CD14-positive monocyte (primary cell): Measurements from ENCODE around the gene TUBB4B. TPM values are rescaled to one million over a fixed set of nuclear protein-coding genes. Genes with fewer than 3 reads are reported as not detected.

Experiments used
- DNase-seq, 3 donors: peaks; one replicate each; pipeline ENCODE4 v3.0.0-alpha.2; 2011 to 2022
- H2AFZ ChIP-seq: 2 replicates; pipeline ENCODE4 v1.6.0; 2012; ENCODE audit warnings: mild to moderate bottlenecking, low read depth, low read length, inconsistent platforms; ENCODE audit not compliant: insufficient read depth, poor library complexity, severe bottlenecking
- H3K27ac ChIP-seq, 2 donors: 1 replicate in 1 of 2; 2 replicates in 1 of 2; pipeline ENCODE4 v1.5.1; 2012 to 2013; ENCODE audit warnings: low read length in 2 of 2, control low read depth in 1 of 2, inconsistent platforms in 1 of 2, low read depth in 1 of 2, mild to moderate bottlenecking in 1 of 2
- H3K27me3 ChIP-seq, 2 donors: one replicate each; pipeline versions ENCODE4 v1.6.0 to v1.6.1; 2011 to 2013; ENCODE audit warnings: low read length in 2 of 2; ENCODE audit not compliant: control insufficient read depth in 2 of 2, insufficient read depth in 2 of 2
- H3K36me3 ChIP-seq, 2 donors: replicated peaks in 1 of 2; 1 replicate in 1 of 2; 2 replicates in 1 of 2; pipeline versions ENCODE4 v1.5.1 to v1.6.1; 2012 to 2013; ENCODE audit warnings: low read length in 2 of 2, control low read depth in 1 of 2, inconsistent platforms in 1 of 2, mild to moderate bottlenecking in 1 of 2; ENCODE audit not compliant: insufficient read depth in 2 of 2, control insufficient read depth in 1 of 2
- H3K4me1 ChIP-seq, 2 donors: 1 replicate in 1 of 2; 2 replicates in 1 of 2; pipeline versions ENCODE4 v1.5.1 to v1.6.1; 2012 to 2013; ENCODE audit warnings: low read length in 2 of 2, control low read depth in 1 of 2, inconsistent platforms in 1 of 2, mild to moderate bottlenecking in 1 of 2, moderate library complexity in 1 of 2; ENCODE audit not compliant: insufficient read depth in 2 of 2, control insufficient read depth in 1 of 2
- H3K4me2 ChIP-seq: replicated peaks from 2 replicates; pipeline ENCODE3; 2012; ENCODE audit warnings: low read length, moderate library complexity, mild to moderate bottlenecking; ENCODE audit not compliant: poor library complexity, severe bottlenecking; ENCODE audit errors: extremely low read depth
- H3K4me3 ChIP-seq, 3 experiments: fragments of 200-600 bp in 1 of 3; sonication (generic) in 1 of 3; replicated peaks in 1 of 3; 1 replicate in 2 of 3; 2 replicates in 1 of 3; pipeline ENCODE4 v1.5.1; 2011 to 2013; ENCODE audit warnings: low read length in 3 of 3, mild to moderate bottlenecking in 3 of 3, control low read depth in 2 of 3, low read depth in 2 of 3, inconsistent platforms in 1 of 3, moderate library complexity in 1 of 3
- H3K79me2 ChIP-seq: 2 replicates; pipeline ENCODE4 v1.6.0; 2012; ENCODE audit warnings: mild to moderate bottlenecking, control low read depth, inconsistent platforms, low read length, moderate library complexity; ENCODE audit not compliant: insufficient read depth
- H3K9ac ChIP-seq: 2 replicates; pipeline ENCODE4 v1.6.0; 2017; ENCODE audit warnings: low read length, mild to moderate bottlenecking; ENCODE audit not compliant: insufficient read depth, poor library complexity, severe bottlenecking
- H3K9me3 ChIP-seq, 2 donors: replicated peaks in 1 of 2; 1 replicate in 1 of 2; 2 replicates in 1 of 2; pipeline versions ENCODE4 v1.5.1 to v1.6.1; 2012 to 2013; ENCODE audit warnings: low read length in 2 of 2, control low read depth in 1 of 2; ENCODE audit not compliant: control insufficient read depth in 1 of 2, insufficient read depth in 1 of 2
- H4K20me1 ChIP-seq: 2 replicates; pipeline ENCODE4 v1.6.0; 2012; ENCODE audit warnings: mild to moderate bottlenecking, low read length, control low read depth, moderate library complexity; ENCODE audit not compliant: insufficient read depth
- H3K27ac Mint-ChIP-seq, 7 donors: one replicate each; pipeline ENCODE4 v1.8.0; 2020; ENCODE audit warnings: mild to moderate bottlenecking in 7 of 7, mixed read lengths in 7 of 7, moderate library complexity in 6 of 7, inconsistent platforms in 2 of 7
- H3K27me3 Mint-ChIP-seq, 3 donors: one replicate each; pipeline ENCODE4 v1.8.0; 2021 to 2022; ENCODE audit warnings: low read depth in 3 of 3, mild to moderate bottlenecking in 3 of 3, mixed read lengths in 3 of 3, moderate library complexity in 3 of 3, inconsistent platforms in 1 of 3
- H3K36me3 Mint-ChIP-seq, 2 donors: one replicate each; pipeline ENCODE4 v1.8.0; 2020; ENCODE audit warnings: mixed read lengths in 2 of 2, inconsistent platforms in 1 of 2, mild to moderate bottlenecking in 1 of 2
- H3K4me1 Mint-ChIP-seq: one replicate; pipeline ENCODE4 v1.8.0; 2020; ENCODE audit warnings: mild to moderate bottlenecking, mixed read lengths
- H3K4me3 Mint-ChIP-seq, 2 donors: one replicate each; pipeline ENCODE4 v1.8.0; 2020; ENCODE audit warnings: mild to moderate bottlenecking in 2 of 2, mixed read lengths in 2 of 2, moderate library complexity in 1 of 2
- H3K9me3 Mint-ChIP-seq, 7 donors: one replicate each; pipeline ENCODE4 v1.8.0; 2020 to 2022; ENCODE audit warnings: mixed read lengths in 7 of 7, mild to moderate bottlenecking in 6 of 7, moderate library complexity in 6 of 7, inconsistent platforms in 2 of 7
- WGBS: methylation state at CpG from one replicate; pipeline ENCODE4 v1.1.5; 2013; ENCODE audit warnings: missing lambda C conversion rate; ENCODE audit not compliant: insufficient coverage; 5-methylcytosine and 5-hydroxymethylcytosine counted together
- intact Hi-C, 2 donors: fragments of 100-400 bp; cut with micrococcal nuclease; formaldehyde crosslinking; loops; one replicate each; pipeline versions ENCODE4 v1.15.0 to v1.15.1; 2023
- polyA plus RNA-seq, 3 donors: library from polyadenylated mRNA; depleted of rRNA in 1 of 3; unstranded in 2 of 3; stranded (reverse) in 1 of 3; fragments of 300-500 nt in 2 of 3; fragments of >200 nt in 1 of 3; fragmentation: Illumina TruSeq in 2 of 3; gene quantifications; 1 replicate in 2 of 3; 2 replicates in 1 of 3; pipeline ENCODE4 v1.2.3, GENCODE V29; 2012 to 2021
- TF ChIP-seq, protein P1 (sequence below): fragments of 200-600 bp; IDR thresholded peaks from one replicate; pipeline ENCODE4 v1.8.0; 2022; ENCODE audit warnings: antibody characterized with exemption, mild to moderate bottlenecking

Gene TUBB4B
- polyA plus RNA-seq, 3 donors, result 58.1 to 284 (median 70.8) TPM

DNA sequence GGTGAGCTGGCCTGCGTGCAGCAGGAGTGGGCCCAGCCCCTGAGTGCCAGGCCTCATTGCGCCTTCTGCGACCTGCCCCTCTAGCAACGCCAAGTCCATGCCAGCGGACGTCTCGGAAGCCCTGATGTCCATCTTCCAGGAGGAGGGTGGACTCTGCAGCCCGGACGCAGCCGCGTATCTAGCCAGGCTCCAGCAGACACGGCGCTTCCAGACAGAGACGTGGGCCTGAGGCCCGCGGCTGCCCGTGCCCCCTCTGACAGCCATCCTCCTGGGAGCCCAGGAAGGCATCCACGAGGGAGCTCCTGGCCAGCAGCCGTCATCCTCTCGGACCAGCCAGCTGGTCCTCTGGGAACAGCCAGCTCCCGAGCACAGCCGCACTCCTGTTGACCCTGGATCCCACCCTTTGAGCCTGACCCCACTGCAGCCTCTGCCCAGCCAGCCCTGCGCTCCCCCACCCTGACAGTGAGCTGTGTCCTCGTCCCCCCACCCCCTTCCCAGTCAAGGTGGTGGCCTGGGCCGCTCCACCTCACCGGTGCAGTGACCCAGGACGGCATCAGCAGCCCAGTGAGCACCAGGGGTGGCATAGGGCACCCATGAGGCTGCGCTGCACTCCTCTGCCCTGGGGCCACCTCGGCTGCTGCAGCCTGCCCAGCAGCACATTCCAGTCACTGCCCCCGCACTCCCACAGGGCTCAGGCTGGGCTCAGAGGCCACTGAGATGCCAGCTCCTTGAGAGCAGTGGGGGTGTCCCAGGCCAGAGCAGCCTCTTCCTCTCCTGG is 24.7 kb upstream of the TUBB4B start:
- Histone ChIP-seq H3K4me3 (no peak overlapping the region), H3K36me3 (peaks cover 30 to 33% of the 10 kb centered on the region in 2 donors), H3K79me2 (no peaks in the 10 kb centered on the region), H3K9ac (no peak overlapping the region), H4K20me1 (no peaks in the 10 kb centered on the region), H3K4me1 (peaks cover 4 to 20% of the 10 kb centered on the region in 2 donors), H3K4me2 (no peak overlapping the region), H3K27me3 (peaks cover 0 to 9% of the 10 kb centered on the region in 2 donors), H3K9me3 (no peaks in the 10 kb centered on the region), H3K27ac (no peak overlapping the region), H2AFZ (no peak overlapping the region)
- H3K4me3 Mint-ChIP-seq, result no peak overlapping the region
- no peak for DNase-seq
- H3K4me1 Mint-ChIP-seq, result peaks cover 5% of the 10 kb centered on the region
- no peaks in the 10 kb centered on the region for H3K9me3 Mint-ChIP-seq
- 97% methylated on average over 30 of the region's 30 CpGs for WGBS
- no peak overlapping the region for H3K27ac Mint-ChIP-seq
- TF ChIP-seq, protein P1, sequence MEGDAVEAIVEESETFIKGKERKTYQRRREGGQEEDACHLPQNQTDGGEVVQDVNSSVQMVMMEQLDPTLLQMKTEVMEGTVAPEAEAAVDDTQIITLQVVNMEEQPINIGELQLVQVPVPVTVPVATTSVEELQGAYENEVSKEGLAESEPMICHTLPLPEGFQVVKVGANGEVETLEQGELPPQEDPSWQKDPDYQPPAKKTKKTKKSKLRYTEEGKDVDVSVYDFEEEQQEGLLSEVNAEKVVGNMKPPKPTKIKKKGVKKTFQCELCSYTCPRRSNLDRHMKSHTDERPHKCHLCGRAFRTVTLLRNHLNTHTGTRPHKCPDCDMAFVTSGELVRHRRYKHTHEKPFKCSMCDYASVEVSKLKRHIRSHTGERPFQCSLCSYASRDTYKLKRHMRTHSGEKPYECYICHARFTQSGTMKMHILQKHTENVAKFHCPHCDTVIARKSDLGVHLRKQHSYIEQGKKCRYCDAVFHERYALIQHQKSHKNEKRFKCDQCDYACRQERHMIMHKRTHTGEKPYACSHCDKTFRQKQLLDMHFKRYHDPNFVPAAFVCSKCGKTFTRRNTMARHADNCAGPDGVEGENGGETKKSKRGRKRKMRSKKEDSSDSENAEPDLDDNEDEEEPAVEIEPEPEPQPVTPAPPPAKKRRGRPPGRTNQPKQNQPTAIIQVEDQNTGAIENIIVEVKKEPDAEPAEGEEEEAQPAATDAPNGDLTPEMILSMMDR, result no peak
- intact Hi-C loops, result no loop called here
- H3K27me3 Mint-ChIP-seq, result peaks cover 3 to 10% (median 10%) of the 10 kb centered on the region in 3 donors
- peaks cover 16 to 30% of the 10 kb centered on the region in 2 donors for H3K36me3 Mint-ChIP-seq

- Mint-ChIP-seq H3K4me3 (peak overlapping the region; percentile 19 to 35), H3K27me3 (peaks cover 3 to 18% (median 10%) of the 10 kb centered on the region in 3 donors), H3K36me3 (peaks cover 16 to 28% of the 10 kb centered on the region in 2 donors), H3K27ac (peak overlapping the region in 1 of 7 donors; percentile 54), H3K9me3 (no peaks in the 10 kb centered on the region), H3K4me1 (peaks cover 5% of the 10 kb centered on the region)
- TF ChIP-seq, protein P1, result no peak
- no peak overlapping the region for H2AFZ ChIP-seq
- H3K27me3 ChIP-seq, result peaks cover 0 to 14% of the 10 kb centered on the region in 2 donors
- no peak overlapping the region for H3K4me2 ChIP-seq
- no peak overlapping the region for H3K27ac ChIP-seq
- no peak for DNase-seq
- 82% methylated on average over 33 of the region's 36 CpGs for WGBS
- no peaks in the 10 kb centered on the region for H3K79me2 ChIP-seq
- H3K4me3 ChIP-seq, result no peak overlapping the region
- no peaks in the 10 kb centered on the region for H4K20me1 ChIP-seq
- H3K36me3 ChIP-seq, result peaks cover 30 to 33% of the 10 kb centered on the region in 2 donors
- intact Hi-C loops, result no loop called here
- no peaks in the 10 kb centered on the region for H3K9me3 ChIP-seq
- no peak overlapping the region for H3K9ac ChIP-seq
- H3K4me1 ChIP-seq, result peaks cover 11 to 29% of the 10 kb centered on the region in 2 donors
Measured at GRCh38 chr9:137217276-137218211, 23.5 kb upstream of the TUBB4B start.
